Fibroblast of skin of scalp (primary cell): ENCODE measurements around the gene ZFP14.
"Not testable (repeated sequence)": the region's sequence is repeated elsewhere in the genome, so short reads cannot be mapped to it uniquely, and the experiment has no call there.

Experiments used
- DNase-seq: peaks from one replicate; pipeline ENCODE4 v3.0.0-alpha.2; 2013

The ZFP14 gene

GRCh38 chr19:36330216-36330615, 48.8 kb downstream of the ZFP14 start:
- DNase-seq: no peak

DNA sequence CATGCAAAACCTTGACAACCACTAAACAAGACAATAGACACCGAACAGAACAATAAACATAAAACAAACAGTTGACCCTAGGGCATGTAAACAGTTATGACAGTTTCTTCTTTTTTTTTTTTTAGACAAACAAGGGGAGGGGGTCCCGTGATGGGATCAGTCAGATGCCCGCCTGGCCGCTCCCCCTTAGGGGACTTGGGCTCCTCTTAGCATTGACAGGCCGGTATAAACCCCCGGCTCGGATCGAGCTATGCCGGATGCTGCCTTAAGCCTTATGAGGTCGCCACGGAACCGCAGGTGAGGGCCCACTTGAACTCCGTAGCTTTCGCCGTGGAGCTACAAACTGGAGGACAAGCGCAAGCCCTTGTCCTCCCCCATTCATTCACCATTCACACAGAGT, 49.5 kb downstream of the ZFP14 start:
- DNase-seq: not testable (repeated sequence)

DNA sequence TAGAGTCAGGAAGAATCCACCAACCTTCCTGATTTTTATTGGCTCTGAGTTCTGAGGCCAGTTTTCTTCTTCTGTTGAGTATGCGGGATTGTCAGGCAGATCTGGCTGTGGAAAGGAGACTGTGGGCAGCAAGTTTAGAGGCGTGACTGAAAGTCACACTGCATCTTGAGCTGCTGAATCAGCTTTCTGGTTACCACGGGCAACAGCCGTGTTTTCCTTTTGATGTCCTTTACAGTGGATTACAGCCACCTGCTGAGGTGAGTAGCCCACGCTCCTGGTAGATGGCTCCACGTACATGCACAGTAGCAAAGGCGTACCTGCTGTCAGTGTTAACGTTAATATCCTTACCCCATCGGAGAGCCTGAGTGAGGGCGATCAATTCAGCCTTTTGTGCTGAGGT, 52.4 kb downstream of the ZFP14 start:
- not testable (repeated sequence) for DNase-seq

GRCh38 chr19:36315164-36315563, 63.8 kb downstream of the ZFP14 start:
- not testable (repeated sequence) for DNase-seq

- DNase-seq: not testable (repeated sequence)
These were observed 64.9 kb downstream of the ZFP14 start for GRCh38 chr19:36314053-36314452.

DNA sequence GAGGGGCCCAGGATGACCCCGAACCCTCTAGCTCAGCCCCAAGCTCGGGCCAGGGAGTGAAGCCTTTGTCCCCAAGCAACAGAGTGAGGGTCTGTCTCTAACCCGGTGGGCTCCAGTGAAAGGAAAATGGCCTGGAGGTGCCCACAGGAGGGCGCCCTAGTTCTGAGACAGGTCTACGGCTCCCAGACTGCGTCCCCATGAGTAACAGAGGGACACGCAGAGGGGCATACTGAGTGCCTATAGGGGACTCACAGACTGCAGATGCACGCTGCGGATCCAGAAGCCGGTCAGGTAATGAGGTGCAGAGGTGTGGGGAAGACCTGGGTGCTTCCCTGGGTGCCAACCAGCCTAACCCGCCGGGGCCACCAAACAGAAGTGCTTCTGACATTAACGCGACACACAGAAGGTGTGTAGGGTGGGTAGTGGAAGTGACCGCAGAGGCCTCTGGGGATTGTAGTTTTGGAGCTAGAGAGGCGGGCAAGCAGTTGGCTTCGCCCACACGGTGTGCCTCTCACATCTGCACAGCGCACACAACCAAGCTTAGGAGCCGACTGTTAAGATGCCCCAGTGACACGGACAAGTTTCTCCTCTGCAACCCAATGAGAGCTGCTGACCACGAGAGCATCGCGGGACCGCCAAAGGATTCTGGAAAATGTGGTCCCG, 67.8 kb downstream of the ZFP14 start:
- DNase-seq: not testable (repeated sequence)

GRCh38 chr19:36310416-36310990, 68.5 kb downstream of the ZFP14 start:
- DNase-seq: not testable (repeated sequence)

DNA sequence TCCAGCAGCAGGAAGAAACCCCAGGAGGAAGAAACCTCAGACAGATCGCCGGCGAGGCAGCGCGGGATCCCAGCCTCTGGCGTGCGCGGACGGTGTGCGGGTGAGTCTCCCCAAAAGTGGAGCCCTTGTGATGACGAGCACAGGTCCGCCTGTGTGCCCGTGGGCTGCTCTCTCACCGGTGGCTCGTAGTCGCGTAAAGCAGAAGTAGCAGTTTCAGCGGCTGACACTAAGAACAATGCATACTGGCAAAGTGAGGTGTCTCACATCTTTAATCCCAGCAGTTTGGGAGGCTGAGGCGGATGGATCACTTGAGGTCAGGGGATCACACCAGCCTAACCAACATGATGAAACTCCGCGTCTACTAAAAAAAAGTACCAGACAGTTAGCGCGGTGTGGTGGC, 69.2 kb downstream of the ZFP14 start:
- DNase-seq: not testable (repeated sequence)

DNA sequence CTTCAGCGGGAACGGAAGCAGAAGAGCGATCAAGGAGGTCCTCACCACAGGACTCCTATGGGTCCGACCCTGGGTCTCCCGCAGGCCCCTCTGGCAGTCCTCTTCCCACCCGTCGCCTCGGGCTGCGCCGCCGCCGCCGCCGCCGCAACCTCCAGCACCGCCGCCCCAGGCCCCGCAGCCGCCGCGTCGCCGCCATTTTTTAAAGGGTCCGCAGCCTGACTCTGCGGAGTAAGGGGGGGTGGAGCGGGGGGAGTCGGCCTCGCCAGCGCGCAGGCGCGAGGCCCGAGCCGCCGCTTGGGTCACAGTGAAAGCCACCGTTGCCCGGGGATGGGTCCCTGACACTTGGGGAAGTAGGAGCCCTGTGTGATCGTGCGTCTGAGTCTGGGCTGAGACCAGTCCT, 69.7 kb downstream of the ZFP14 start:
- not testable (repeated sequence) for DNase-seq

DNA sequence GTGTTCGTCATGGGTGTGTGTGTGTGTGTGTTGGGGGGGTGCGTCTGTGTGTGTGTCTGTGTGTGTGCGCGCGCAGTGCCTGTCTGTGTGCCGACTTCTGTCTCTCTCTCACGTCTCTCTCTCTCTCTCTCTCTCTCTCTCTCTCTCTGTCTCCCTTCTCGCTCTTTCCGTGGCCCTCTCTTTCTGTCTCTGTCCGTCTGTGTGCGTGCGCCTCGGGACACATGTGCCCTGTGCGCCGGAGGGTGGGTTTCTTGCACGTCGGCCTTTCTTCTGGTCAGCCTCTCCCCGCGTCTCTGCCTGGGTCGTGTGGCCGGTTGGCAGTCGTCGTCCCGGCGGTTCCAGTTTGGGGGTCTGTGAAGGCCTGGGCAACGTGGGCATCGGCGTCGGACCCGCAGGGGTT, 86.7 kb downstream of the ZFP14 start:
- not testable (repeated sequence) for DNase-seq
